Stimulated activated CD4-positive, alpha-beta T cell treated with anti-CD3 and anti-CD28 coated beads, Interleukin-4, amount 100 ng/mL, for 48 hours (primary cell): ENCODE results near the gene LCE2B.
"Not testable (repeated sequence)": the region's sequence is repeated elsewhere in the genome, so short reads cannot be mapped to it uniquely, and the experiment has no call there.

Source experiments
- DNase-seq, 2 donors: peaks; one replicate each; pipeline ENCODE4 v3.0.0-alpha.2; 2020; ENCODE audit warnings: low read depth in 2 of 2

The LCE2B gene

DNA sequence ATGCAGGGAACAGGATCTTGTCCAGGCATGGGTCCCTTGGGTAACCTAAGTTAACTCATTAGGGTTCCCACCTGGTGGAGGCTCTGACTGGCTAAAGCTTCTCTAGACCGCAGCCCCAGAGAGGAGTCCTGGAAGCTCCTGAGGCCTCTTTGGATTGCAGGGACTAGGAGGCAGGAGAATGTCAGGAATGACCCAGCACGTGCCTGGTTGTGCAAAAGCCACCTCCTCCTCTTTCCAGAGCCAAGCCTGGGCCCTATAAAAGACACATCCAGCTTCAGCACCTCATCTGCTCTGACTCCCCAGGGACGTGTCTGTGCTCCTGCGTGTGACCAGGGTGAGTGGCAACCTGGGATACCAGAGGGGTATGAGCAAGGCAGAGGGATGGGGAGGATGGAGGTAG, at the start of gene LCE2B:
Gene LCE2B (plus strand): TSS at position 301 of the 400 bp plus-strand sequence. CDS start 721 bp downstream, outside the sequence.
- not testable (repeated sequence) for DNase-seq

DNA sequence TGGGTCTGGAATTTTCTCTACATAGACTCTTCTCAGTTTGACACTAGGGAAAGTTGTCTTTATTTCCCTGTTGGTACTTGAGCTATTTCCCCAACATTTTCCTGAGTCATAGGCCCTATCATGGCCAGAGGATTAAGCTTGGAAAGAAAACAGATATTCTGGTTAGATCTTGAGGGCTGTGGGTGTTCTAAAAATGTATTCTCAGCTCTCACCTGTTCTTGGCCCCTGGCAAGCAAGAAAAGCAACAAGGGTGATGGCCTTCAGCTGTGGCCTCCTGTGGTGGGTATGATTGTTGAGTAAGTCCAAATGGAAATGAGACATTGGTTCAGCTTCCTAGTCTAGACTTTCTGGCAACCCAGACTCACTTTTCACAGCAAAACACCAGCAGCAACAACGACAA, 45.6 kb upstream of the LCE2B start:
- DNase-seq: no peak

GRCh38 chr1:152643945-152644344, 42.0 kb upstream of the LCE2B start:
- no peak for DNase-seq

DNA sequence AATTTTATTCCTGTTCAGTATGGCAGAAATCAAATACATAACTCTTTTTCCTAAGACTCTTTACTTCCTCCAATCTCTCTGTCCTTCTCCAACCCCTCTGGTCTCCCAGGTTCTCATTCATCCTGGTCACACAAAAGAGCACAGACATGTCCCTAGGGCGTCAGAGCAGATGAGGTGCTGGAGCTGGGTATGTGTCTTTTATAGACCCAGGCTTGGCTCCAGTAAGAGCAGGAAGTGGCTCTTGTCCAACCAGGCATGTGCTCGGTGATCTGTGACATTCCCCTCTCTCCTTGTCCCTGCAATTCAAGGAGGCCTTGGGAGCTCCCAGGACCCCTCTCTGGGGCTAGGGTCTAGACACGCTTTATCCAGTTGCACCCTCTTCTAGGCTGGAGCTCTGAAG, 40.8 kb upstream of the LCE2B start:
- no peak for DNase-seq

GRCh38 chr1:152646656-152647055, 39.3 kb upstream of the LCE2B start:
- no peak for DNase-seq

- DNase-seq: peak; percentile 30 to 41
These were observed 31.8 kb upstream of the LCE2B start for GRCh38 chr1:152654110-152654509.

DNA sequence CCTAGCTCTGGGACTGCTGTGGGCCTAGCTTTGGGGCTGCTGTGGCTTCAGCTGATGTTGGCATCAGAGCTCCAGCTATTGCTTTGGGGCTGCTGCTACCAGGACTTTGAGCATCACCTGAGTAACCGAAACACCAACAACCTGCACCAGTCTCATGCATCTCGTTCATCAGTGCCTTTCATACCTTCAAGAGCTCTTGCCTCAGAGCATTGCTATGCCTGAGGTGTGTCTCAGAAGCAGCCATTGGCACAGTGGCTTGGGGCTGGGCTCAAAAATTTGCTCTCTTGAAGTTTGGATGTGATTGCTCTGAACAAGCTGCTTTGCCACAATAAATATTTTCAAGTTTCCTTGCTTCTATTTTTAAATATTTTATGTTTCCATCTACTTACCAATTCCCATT, 29.5 kb upstream of the LCE2B start:
- no peak for DNase-seq

- DNase-seq: no peak
These were observed 28.2 kb upstream of the LCE2B start for GRCh38 chr1:152657677-152658076.

DNA sequence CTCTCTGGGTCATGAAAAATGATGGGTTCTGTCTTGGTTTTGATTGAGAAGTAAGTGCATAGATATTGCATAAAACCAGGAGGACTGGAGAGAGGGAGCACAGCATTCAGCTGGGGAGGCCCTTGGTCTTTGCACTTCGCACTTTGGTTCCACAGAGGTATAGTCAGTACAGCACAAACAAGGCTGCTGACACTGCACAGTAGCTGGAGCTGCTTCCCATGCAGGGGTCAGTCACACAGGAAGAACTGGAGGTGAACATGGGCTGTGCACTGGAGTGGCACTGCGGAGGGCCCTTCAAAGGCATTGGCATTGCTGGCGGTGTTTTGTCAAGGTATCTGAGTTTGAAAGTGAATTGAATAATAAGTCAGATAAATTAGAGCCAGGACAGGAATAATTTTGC, 27.3 kb upstream of the LCE2B start:
- no peak for DNase-seq

GRCh38 chr1:152663098-152663497, 22.8 kb upstream of the LCE2B start, which contains the start of gene LCE2D:
LCE2D (plus strand) TSS chr1:152663380; CDS start chr1:152664106, 726 bp downstream.
- DNase-seq: no peak

- not testable (repeated sequence) for DNase-seq
These were observed 19.8 kb upstream of the LCE2B start for GRCh38 chr1:152666171-152666570.

DNA sequence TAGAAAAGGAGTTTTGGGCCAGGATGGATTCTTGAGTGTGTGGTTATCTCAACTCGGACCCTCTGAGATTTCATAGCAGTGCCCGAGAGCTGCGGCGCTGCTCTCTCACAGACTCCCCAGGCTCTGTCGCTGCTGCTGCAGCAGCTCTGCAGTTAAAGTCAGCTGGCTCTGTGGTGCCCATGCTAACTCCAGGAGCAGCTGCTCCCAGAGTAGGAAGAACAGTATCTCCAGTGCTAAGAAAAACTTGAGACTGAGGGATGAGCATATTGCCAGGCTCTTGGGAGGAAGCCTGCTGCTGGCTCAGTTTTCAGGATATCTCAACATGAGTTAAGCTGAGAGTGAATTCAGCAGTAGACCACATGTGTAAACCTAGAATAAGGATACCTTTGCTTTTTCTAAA, 18.3 kb upstream of the LCE2B start:
- DNase-seq: no peak

DNA sequence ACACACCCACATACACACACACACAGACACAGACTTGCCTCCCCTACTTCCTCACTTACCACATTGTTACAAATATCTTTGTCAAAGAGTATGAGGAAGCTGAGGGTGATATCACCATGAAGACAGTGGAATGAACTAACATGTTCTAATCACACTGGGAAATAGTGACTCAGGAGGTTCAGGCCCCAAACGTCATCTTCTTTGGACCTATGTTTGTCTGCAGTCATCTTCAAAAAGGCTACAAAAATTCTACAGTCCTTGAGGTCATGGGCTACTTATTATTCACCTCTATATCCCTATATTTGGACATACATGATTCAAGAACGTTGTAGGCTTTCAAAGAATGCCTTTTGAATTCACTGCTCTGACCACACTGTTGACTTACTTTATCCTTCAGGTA, 12.9 kb upstream of the LCE2B start:
- no peak for DNase-seq

DNA sequence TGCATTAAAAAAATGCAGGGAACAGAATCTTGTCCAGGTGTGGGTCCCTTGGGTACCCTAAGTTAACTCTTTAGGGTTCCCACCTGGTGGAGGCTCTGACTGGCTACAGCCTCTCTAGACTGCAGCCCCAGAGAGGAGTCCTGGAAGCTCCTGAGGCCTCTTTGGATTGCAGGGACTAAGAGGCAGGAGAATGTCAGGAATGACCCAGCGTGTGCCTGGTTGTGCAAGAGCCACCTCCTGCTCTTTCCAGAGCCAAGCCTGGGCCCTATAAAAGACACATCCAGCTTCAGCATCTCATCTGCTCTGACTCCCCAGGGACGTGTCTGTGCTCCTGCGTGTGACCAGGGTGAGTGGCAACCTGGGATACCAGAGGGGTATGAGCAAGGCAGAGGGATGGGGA, 10.9 kb upstream of the LCE2B start, which contains the start of gene LCE2C:
Gene LCE2C (plus strand): TSS at position 297 of the 400 bp plus-strand sequence. CDS start 737 bp downstream, outside the sequence.
- not testable (repeated sequence) for DNase-seq

DNA sequence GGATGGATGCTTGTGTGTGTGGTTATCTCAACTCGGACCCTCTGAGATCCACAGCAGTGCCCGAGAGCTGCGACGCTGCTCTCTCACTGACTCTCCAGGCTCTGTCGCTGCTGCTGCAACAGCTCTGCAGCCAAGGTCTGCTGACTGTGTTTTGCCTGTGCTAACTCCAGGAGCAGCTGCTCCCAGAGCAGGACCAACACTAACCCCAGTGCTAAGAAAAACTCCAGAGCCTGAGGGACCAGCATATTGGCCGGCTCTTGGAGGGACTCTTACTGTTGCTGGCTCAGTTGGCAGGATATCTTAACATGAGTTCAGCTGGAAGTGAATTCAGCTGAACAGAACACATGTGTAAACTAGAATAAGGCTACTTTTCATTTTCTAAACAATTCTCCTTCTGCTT, 6.5 kb upstream of the LCE2B start:
- DNase-seq: no peak

- no peak for DNase-seq
These were observed 4.3 kb upstream of the LCE2B start for GRCh38 chr1:152681616-152682015.

DNA sequence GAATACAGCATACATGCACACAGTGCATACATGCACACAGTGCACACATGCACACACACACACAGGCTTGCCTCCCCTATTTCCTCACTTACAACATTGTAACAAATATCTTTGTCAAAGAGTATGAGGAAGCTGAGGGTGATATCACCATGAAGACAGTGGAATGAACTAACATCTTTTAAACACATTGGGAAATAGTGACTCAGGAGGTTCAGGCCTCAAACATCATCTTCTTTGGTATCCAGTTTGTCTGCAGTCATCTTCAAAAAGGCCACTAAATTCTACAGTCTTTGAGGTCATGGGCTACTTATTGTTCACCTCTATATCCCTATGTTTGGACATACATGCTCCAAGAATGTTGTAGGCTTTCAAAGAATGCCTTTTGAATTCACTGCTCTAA, 2.1 kb upstream of the LCE2B start:
- no peak for DNase-seq

- DNase-seq: no peak
These were observed 12.0 kb downstream of the LCE2B start, which contains the start of gene LCE2A for GRCh38 chr1:152697701-152698600. LCE2A (plus strand) TSS chr1:152698345; CDS start chr1:152698902, 557 bp downstream.

DNA sequence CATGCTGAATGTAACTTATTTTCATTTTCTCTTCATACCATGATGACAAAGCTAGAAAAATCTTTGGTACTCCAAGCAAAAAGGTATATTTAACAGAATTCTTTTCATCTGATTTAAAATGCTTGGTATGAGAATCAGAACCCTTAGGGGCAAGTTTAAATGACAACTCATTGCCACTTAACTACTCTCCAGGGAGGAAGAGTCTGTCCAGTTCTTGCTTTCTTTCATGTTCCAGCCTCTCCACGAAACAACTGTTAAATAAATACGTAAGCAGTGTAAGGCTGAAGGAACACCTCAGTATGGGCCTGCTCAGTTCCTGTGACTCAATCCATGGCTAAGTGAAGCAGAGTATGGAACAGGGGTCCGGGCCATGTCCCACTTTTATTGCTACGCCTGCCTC, 13.8 kb downstream of the LCE2B start:
- no peak for DNase-seq

GRCh38 chr1:152707860-152708259, 21.9 kb downstream of the LCE2B start, which contains the start of gene LCE4A:
LCE4A (plus strand) TSS chr1:152708160; CDS start chr1:152709076, 916 bp downstream.
- DNase-seq: no peak

DNA sequence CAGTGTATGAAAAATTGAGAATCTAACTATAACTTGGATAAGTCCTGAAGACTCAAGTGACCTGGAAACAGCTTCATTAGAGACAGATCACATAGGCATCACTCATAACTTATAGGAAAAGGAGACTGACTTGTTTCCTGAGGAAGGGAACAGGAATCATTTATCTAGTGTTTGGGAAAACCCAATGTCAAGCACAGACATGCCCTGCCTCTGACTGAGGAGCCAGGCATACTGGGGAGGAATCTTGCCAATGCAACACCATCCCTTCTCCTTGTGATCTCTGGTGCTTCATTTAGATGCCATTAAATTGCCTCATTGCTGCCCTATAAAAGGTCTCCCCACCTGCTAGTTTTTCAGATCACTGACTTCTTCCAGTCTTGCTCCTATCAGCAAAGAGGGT, 32.3 kb downstream of the LCE2B start:
- DNase-seq: no peak

DNA sequence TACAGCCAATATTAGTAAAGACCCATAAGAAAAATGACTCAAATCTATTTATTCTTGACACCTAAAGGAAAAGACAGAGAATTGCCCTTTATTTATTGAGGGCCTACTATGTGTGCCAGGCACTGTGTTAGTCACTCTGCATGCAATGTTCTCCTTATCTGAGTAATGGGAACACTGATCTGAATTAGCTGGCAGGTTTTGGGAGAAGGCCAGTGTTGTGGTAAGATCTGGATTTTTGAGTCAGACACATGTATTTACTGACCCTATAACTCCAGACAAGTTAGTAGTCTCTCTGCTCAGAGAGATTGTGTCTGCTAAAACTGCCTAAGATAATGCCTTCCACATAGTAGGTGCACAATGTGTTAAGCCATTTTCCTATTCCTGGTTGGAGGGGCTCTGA, 39.3 kb downstream of the LCE2B start:
- DNase-seq: no peak

GRCh38 chr1:152728986-152729385, 43.1 kb downstream of the LCE2B start:
- no peak for DNase-seq
